ENCODE measurements around the gene LRMDA. TPM values are rescaled to one million over a fixed set of nuclear protein-coding genes. Genes with fewer than 3 reads are reported as not detected.

The LRMDA gene
- total and polyA plus RNA-seq, 7 donors = 1.0 to 5.7 (median 2.5) TPM

- intact Hi-C loops (cut with DNase I) = no loop called here
- Histone ChIP-seq H3K9me3 (no peaks in the 10 kb centered on the region), H3K4me1 (no peaks in the 10 kb centered on the region), H3K4me3 (no peak overlapping the region), H3K27me3 (ENCODE audit: insufficient read depth in 3 of 3, low read length in 2 of 3) (no peaks in the 10 kb centered on the region), H3K27ac (no peak overlapping the region), H3K36me3 (ENCODE audit: insufficient read depth in 1 of 2, low read depth in 1 of 2) (no peaks in the 10 kb centered on the region)
- DNase-seq (no peak), ATAC-seq (no peak)
- 96 to 100% (median 97%) methylated on average over 1 of the region's 1 CpG for WGBS, 3 donors
- TF ChIP-seq CTCF (IDR thresholded peaks at IDR 0.05) = no peak
Observed at GRCh38 chr10:76026905-76027304, 595.5 kb downstream of the LRMDA start.

DNA sequence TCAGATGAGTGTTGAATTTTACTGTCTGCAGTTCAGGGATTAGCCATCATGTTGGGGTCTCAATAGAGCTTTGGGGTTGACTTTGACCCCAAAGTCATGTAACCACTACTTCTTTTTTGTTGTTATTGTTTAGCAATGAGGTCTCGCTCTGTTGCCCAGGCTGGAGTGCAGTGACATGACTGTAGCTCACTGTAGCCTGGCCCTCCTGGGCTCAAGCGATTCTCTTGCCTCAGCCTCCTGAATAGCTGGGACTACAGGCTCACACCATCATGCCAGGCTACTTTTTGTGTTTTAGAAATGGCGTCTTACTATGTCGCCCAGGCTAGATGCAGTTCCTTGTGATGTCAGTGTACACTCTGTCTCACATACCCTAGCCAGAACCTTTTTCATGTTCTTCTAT is 598.4 kb downstream of the LRMDA start:
- 96 to 98% (median 97%) methylated on average over 4 of the region's 4 CpGs for WGBS, 3 donors
- DNase-seq = no peak
- TF ChIP-seq CTCF (IDR thresholded peaks at IDR 0.05) = no peak
- no peak overlapping the region for H3K27ac ChIP-seq
- ATAC-seq = no peak
- no peak overlapping the region for H3K4me3 ChIP-seq
- H3K9me3 ChIP-seq = no peaks in the 10 kb centered on the region
- intact Hi-C loops (cut with DNase I) = loop anchor here in 1 of 2 donors (10.0 kb wide), 1 partner anchor 515 kb away; no protein-coding TSS in a partner anchor
- H3K4me1 ChIP-seq = no peaks in the 10 kb centered on the region
- no peaks in the 10 kb centered on the region for H3K36me3 ChIP-seq (ENCODE audit: insufficient read depth in 1 of 2, low read depth in 1 of 2)
- no peaks in the 10 kb centered on the region for H3K27me3 ChIP-seq (ENCODE audit: insufficient read depth in 3 of 3, low read length in 2 of 3)

DNA sequence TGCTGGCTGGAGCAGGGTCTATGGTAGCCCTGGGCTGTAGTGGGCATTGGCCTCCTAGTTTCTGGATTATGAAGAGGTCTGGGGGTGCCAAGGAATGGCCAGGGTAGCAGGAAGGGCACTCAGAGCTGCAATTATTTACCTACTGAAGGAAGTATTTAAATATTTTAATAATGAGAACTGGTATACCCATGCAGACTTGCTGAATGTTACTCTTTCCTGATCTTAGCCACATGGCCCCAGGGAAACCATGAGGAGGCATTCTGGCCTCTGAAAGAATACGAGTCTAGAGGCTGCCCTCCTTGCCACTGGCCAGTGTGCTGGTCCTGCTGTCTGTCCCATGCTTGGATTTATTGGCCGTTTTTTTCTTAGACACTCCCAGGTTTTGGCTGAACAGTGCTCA is 599.7 kb downstream of the LRMDA start:
- DNase-seq = no peak
- H3K36me3 ChIP-seq (ENCODE audit: insufficient read depth in 1 of 2, low read depth in 1 of 2) = no peaks in the 10 kb centered on the region
- TF ChIP-seq CTCF (IDR thresholded peaks at IDR 0.05) = no peak
- H3K4me1 ChIP-seq = peaks cover 3% of the 10 kb centered on the region
- 88 to 95% (median 90%) methylated on average over 2 of the region's 2 CpGs for WGBS, 3 donors
- intact Hi-C loops (cut with DNase I) = loop anchor here in 1 of 2 donors (10.0 kb wide), 1 partner anchor 514 kb away; no protein-coding TSS in a partner anchor
- no peak overlapping the region for H3K4me3 ChIP-seq
- no peaks in the 10 kb centered on the region for H3K9me3 ChIP-seq
- no peak overlapping the region for H3K27ac ChIP-seq
- no peak for ATAC-seq
- no peaks in the 10 kb centered on the region for H3K27me3 ChIP-seq (ENCODE audit: insufficient read depth in 3 of 3, low read length in 2 of 3)

- intact Hi-C loops (cut with DNase I) = loop anchor here in 1 of 2 donors (10.0 kb wide), 1 partner anchor 513 kb away; no protein-coding TSS in a partner anchor
Observed at GRCh38 chr10:76031769-76032699, 600.6 kb downstream of the LRMDA start.

More at GRCh38 chr10:76031769-76032699, 600.6 kb downstream of the LRMDA start:
- Histone ChIP-seq H3K9me3 (no peaks in the 10 kb centered on the region), H3K4me1 (peaks cover 3% of the 10 kb centered on the region), H3K36me3 (ENCODE audit: insufficient read depth in 1 of 2, low read depth in 1 of 2) (no peaks in the 10 kb centered on the region), H3K27me3 (ENCODE audit: insufficient read depth in 3 of 3, low read length in 2 of 3) (no peaks in the 10 kb centered on the region), H3K27ac (no peak overlapping the region), H3K4me3 (no peak overlapping the region)
- ATAC-seq = no peak
- no peak for DNase-seq
- no peak for TF ChIP-seq CTCF (IDR thresholded peaks at IDR 0.05)
- WGBS, 3 donors = 92 to 94% (median 93%) methylated on average over 14 of the region's 14 CpGs
